Stimulated activated CD8-positive, alpha-beta memory T cell treated with anti-CD3 and anti-CD28 coated beads, Interleukin-4, amount 100 ng/mL, for 48 hours (primary cell): ENCODE data around the gene SUDS3.

Experiments used
- DNase-seq: peaks from one replicate; pipeline ENCODE4 v3.0.0-alpha.2; 2020

The SUDS3 gene

DNA sequence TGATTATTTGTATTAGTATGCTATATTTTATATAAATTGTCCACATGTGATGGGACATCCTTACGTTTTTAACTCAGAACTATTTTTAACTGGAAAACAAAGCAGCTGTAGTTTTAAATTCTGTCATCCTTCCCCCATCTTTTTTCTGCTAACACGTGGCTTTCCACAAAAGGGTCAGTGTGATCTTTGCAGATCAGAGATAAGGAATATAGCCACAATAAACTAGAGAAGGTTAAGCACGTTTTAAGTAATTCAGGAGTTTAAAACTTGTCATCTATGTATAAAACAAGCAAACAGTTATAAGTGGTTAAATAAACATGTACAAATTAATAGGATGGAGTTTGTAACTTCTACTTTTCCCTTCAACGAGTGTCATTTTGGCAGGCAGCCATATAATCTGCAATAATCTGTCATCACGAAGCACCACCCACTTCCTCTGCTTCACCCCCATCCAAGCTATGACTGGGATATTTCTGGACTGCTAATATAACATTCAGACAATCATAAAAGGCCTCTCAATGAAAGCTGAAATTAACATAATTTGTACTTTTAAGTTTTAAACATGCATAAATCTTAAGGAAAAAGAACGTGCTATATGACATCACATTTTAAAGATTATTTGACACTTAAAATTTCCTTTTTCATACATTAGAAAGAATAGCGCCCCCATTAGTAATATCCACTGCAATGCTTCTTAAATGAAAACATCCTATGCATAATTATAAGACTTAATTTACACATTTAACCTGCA, 18.9 kb upstream of the SUDS3 start:
- DNase-seq, result peak; percentile 54

GRCh38 chr12:118358008-118358359, 18.4 kb upstream of the SUDS3 start:
- no peak for DNase-seq

GRCh38 chr12:118358612-118359540, 17.5 kb upstream of the SUDS3 start:
- DNase-seq, result no peak

DNA sequence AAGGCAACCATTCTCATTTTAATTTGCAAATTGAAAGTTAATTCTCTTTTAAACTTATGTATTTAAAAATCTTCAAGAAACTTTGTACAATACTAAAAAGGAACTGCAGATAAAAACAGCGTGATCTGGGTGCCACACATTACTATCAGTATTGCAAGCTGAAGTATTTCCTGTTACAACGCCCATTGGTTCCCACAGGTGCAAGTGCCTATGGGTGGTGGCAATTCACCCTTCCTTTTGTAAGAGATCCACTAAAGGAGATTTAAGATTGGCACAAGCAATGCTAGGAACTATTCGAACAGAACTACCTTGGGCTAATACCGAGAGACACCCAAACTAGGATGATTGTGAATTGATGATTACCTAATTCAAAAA, 16.8 kb upstream of the SUDS3 start:
- peak; percentile 38 for DNase-seq

- no peak for DNase-seq
Measured at GRCh38 chr12:118361092-118361404, 15.3 kb upstream of the SUDS3 start.

DNA sequence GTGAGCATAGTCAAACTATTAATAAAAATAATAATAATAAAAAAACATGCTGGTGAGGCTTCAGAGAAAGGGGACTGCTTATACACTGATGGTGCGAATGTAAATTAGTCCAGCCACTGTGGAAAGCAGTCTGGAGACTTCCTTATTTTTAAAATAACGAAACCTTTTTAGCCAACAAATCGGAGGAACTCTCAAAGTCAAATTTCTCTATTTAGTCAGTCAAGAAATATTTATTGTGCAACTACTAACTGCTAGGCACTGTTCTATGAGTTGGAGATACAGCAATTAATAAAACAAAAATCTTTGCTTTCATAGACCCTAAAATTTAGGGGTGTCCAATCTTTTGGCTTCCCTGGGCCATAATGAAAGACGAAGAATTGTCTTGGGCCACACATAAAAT, 14.5 kb upstream of the SUDS3 start:
- no peak for DNase-seq

DNA sequence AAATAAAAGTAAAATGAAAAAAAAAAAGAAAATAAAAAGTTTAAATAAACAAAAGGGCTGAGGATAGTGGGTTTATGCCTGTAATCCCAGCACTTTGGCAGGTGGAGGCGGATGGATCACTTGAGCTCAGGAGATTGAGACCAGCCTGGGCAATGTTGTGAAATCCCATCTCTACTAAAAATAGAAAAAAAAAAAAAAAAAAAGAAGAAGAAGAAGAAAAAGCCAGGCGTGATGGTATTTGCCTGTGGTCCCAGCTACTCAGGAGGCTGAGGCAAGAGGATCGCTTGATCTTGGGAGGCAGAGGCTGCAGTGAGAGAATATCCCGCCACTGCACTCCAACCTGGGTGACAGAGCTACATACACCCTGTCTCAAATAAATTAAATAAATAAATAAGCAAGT, 7.5 kb upstream of the SUDS3 start:
- DNase-seq, result no peak

GRCh38 chr12:118370601-118371000, 5.8 kb upstream of the SUDS3 start:
- DNase-seq, result no peak

DNA sequence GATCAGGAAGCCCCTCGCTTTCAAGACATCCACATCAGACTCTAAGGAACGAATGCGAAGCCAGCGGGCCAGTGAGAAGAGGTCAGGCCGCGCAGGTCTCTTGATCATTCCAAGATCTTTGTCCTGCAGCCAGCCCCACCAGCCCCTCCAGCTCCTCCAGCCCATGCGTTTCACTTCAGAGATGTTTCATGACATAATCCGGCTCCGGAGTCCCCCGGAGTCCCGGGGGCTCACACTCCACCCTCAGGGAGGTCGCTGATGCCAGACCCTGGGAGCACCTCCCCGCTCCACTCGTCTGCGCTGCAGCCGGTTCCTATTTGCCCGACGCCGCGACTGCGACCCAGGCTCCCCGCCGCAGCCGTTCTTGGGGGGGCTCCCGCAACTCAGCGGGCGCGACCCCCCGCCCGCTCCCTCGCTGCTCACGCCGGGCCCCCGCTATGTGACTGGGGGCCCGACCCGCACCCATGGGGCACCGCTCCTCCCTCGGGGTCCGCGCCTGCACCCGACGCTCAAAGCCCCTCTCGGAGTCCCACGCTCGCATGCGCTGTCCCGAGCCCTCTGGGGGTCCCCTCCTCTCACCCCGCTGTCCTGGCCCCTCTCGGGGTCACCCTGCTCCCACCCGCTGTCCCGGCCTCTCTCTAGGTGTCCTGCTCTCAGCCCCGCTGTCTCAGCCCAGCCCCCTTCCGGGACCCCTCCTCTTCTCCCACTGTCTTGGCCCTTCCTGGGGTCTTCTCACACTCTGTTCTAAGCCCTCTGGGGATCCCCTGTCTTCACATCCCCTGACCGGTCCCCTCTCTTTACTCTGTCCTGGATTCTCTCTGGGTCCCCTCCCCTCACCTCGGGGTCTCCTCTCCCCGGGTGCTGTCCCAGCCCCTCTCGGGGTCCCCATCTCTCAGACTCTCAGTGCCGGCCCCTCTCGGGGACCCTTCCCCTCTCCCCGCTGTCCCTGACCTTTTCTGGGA, 4.8 kb upstream of the SUDS3 start:
- DNase-seq, result peak; percentile 35

DNA sequence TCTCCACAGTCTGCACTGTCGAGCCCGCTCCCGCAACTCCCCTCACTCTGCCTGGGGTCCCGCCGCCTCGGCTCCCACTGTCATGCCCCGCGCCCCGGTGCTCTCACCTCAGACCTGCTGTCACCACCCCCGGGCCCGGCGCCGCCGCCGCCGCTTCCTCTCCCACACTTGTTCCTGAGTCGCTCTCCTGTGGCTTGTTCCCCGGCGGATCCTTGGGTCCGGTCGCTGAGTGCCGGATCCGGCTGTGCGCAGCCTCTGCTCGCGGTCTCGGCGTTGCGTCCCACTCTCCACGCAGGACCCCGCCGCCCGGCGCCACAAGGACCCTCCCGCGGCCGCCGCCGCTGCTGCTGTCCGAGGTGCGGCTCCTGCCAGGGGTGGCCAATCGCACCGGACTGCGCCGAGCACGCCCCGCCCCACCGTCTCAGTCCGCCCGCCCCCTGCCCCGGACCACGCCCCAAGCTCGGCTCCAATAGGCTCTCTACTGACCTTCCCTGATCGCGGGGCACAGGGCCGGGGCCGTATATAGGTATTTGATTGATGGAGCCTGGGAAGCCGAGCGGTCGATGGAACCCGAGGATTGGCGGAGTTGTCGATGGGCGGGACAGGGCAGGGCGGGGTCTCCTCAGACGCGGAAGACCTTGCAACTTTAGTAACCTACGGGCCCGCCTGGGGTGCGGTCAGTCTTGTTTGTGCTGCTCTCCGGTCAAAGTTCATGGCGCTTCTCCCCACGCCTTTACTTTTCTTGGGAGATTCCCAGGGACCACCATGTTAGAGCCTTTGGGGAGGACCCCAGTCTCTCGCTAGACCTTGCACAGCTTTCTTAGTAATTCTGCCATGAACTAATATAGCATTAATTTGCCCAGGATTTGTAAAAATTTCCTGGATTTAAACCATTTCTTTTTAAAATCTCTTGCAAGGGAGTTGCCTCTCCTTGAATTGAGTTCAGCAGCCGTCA, 3.5 kb upstream of the SUDS3 start, which contains the start of gene TAOK3:
TSS of gene TAOK3 (minus strand) at position 367 of the 955 bp plus-strand sequence. CDS start 117,340 bp downstream, outside the sequence.
- DNase-seq, result peak; percentile 97

- DNase-seq, result no peak
Measured at GRCh38 chr12:118373616-118374015, 2.7 kb upstream of the SUDS3 start.

DNA sequence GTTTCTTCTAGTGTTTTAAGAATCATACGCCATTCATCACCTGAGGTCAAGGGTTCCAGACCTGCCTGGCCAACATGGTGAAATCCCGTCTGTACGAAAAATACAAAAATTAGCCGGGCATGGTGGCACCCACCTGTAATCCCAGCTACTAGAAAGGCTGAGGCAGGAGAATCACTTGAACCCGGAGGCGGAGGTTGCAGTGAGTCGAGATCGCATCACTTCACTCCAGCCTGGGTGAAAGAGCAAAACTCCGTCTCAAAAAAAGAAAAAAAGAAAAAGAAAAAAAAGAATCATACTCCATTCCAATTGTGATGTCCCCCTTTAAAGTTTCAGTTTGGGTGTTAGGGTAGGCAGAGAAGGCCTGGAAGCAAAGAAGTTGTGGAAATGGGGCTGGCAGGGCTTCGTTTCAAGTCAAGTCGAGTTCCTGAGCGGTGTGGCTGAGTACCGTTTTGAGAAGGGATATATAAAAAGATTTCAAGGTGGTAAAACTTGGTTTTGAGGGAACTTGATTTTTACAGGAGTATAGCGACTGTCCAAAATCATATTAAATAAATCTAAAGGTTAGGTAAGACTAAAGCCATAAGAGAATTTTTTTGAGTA, 2.1 kb upstream of the SUDS3 start:
- DNase-seq, result no peak

DNA sequence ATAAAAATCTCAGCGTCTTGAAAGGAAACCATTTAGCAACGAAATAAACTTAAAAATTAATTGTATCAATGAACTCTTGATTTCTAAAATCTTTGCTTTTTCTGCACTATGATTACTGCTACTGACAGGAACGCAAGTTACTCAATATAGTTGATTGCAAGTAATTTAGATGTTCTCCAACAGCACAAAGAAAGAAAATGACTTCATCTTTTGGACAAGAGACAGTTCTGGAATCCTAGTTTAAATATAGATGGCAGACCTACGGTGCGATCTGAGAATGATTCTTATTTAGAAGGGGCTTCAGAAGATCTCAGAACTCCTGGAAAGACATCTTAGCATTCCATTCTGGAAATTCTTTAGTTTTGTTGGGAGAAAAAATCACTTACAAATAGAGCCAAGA, 1.4 kb upstream of the SUDS3 start:
- no peak for DNase-seq

DNA sequence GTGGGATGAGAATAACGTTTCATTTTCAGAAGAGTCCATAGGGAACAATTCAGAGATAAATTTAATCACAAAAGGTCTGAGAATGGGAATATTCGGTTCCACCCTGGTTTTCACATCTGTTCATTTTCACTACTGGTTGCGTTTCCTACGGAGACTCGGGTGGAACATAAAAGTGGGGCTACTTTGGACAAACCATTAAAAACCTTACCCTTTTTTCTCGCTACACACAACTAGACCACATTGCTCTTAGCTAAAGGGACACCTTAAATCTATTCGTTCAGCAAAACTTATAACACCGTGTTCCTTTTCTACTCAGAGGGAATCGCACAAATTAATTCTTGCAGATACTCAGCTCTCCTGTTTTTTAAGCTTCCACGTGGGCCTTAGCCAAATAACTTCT, 1.0 kb upstream of the SUDS3 start:
- DNase-seq, result no peak

DNA sequence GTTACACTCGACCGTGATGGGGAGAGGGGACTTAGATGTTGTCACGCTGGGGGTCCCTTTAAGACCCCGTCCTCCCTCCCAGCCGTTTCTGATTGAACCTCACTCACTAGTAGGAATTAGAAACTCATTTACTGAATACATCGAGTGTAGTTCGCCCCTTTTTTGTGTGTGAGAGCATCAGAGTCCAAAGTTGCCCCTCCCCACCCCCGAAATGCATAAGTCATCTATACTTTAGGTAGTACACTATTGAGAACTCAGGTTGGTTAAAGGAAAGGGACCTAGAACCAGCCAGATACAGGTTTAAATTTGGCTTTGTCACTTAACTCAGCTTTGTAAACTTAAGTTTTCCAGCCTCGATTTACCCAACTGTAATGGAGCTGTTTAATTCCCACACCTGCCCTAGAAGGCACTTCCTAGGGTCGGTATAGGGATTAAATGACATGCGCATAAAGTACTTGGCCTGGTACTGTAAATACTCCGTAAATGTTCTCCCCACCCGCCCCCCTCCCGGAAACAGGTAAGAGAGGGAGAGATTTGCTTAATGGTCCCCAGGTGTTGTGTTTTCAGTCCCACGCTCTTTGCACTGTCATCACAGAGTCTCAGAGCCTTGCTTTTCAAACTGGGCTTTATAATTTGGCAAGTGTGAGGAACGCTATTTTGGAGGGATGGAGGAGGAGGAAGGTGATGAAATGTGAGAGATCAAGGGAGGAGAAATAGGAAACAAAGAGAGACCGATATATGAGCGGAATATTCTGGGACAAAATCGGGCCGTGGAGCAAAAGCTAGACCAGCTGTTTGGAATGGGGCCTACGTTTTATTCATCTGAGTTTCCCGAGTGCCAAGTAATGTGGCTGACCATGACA, 897 bp downstream of the SUDS3 start:
- peak; percentile 28 for DNase-seq

DNA sequence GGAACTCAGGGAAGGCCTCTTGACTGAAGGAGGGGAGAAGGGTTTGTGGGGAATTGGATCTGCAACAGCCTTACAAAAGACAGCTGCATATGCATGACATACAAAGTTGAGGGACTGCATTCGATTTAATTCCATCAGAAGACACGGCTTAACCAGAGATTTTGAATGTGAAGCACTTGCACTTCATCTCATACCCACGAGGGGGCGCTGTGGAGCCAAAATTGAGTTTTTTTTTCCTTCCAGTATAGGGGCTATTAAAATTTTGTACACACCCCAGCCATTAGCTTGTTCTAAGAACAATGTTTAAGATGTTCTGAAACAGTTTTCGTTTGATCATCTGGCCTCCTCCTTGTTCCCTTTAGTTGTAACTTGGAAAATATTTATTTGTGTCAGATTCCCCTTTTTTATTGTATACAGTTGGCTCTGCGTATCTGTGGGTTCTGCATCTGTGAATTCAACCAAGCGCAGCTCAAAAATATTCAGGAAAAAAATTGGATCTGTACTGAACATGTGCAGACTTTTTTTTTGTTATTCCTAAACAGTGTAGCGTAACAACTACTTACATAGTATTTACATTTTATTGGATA, 1.6 kb downstream of the SUDS3 start:
- DNase-seq, result peak; percentile 90

DNA sequence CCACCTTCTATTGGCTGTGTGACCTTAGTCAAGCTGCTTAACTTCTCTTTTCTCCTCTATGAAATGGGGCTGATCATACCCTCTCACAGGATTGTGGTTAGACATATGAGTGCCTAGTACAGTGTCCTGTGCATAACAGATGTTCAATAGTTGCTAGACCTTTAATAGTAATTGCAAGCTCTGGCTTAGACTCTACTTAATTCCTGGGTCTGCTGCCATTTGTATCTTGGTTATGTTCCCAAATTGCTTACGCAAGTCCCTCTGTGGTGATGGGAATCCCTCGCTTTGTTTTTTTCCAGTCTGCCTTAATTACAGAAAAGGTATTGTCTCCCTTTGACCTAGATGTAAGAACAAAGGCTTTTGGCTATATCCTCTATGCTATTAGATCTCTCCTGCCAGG, 15.1 kb downstream of the SUDS3 start:
- DNase-seq, result no peak

- DNase-seq, result no peak
Measured at GRCh38 chr12:118391836-118392235, 15.5 kb downstream of the SUDS3 start.

- no peak for DNase-seq
Measured at GRCh38 chr12:118397708-118398440, 21.5 kb downstream of the SUDS3 start.
